Measurements from ENCODE around the gene ANK3. TPM values are rescaled to one million over a fixed set of nuclear protein-coding genes. Genes with fewer than 3 reads are reported as not detected.

Gene ANK3
- total and polyA plus RNA-seq, 2 experiments from 2014 or later = 46.5 to 85.2 TPM

- TF ChIP-seq, protein P1, sequence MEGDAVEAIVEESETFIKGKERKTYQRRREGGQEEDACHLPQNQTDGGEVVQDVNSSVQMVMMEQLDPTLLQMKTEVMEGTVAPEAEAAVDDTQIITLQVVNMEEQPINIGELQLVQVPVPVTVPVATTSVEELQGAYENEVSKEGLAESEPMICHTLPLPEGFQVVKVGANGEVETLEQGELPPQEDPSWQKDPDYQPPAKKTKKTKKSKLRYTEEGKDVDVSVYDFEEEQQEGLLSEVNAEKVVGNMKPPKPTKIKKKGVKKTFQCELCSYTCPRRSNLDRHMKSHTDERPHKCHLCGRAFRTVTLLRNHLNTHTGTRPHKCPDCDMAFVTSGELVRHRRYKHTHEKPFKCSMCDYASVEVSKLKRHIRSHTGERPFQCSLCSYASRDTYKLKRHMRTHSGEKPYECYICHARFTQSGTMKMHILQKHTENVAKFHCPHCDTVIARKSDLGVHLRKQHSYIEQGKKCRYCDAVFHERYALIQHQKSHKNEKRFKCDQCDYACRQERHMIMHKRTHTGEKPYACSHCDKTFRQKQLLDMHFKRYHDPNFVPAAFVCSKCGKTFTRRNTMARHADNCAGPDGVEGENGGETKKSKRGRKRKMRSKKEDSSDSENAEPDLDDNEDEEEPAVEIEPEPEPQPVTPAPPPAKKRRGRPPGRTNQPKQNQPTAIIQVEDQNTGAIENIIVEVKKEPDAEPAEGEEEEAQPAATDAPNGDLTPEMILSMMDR (conservative IDR thresholded peaks at IDR 0.05; ENCODE audit: low read depth in 2 of 2) = no peak
- TF ChIP-seq REST (IDR thresholded peaks at IDR 0.05; ENCODE audit: unreplicated experiment) (no peak), NANOG (IDR thresholded peaks at IDR 0.05; ENCODE audit: borderline replicate concordance) (no peak), ZNF114 (CRISPR knock-in tag; IDR thresholded peaks at IDR 0.05) (no peak)
Measured at GRCh38 chr10:60331886-60332285, 57.8 kb downstream of the ANK3 start (continued).

- peaks cover 2% of the 10 kb centered on the region for H3K27me3 Mint-ChIP-seq (ENCODE audit: insufficient read depth, low read depth, poor library complexity)
- no peak for TF ChIP-seq CREB1 (CRISPR knock-in tag; IDR thresholded peaks at IDR 0.05; ENCODE audit: low read depth)
- no peak for TF ChIP-seq POLR2AphosphoS5 (IDR thresholded peaks at IDR 0.05; ENCODE audit: low read depth)
- TF ChIP-seq, protein P2, sequence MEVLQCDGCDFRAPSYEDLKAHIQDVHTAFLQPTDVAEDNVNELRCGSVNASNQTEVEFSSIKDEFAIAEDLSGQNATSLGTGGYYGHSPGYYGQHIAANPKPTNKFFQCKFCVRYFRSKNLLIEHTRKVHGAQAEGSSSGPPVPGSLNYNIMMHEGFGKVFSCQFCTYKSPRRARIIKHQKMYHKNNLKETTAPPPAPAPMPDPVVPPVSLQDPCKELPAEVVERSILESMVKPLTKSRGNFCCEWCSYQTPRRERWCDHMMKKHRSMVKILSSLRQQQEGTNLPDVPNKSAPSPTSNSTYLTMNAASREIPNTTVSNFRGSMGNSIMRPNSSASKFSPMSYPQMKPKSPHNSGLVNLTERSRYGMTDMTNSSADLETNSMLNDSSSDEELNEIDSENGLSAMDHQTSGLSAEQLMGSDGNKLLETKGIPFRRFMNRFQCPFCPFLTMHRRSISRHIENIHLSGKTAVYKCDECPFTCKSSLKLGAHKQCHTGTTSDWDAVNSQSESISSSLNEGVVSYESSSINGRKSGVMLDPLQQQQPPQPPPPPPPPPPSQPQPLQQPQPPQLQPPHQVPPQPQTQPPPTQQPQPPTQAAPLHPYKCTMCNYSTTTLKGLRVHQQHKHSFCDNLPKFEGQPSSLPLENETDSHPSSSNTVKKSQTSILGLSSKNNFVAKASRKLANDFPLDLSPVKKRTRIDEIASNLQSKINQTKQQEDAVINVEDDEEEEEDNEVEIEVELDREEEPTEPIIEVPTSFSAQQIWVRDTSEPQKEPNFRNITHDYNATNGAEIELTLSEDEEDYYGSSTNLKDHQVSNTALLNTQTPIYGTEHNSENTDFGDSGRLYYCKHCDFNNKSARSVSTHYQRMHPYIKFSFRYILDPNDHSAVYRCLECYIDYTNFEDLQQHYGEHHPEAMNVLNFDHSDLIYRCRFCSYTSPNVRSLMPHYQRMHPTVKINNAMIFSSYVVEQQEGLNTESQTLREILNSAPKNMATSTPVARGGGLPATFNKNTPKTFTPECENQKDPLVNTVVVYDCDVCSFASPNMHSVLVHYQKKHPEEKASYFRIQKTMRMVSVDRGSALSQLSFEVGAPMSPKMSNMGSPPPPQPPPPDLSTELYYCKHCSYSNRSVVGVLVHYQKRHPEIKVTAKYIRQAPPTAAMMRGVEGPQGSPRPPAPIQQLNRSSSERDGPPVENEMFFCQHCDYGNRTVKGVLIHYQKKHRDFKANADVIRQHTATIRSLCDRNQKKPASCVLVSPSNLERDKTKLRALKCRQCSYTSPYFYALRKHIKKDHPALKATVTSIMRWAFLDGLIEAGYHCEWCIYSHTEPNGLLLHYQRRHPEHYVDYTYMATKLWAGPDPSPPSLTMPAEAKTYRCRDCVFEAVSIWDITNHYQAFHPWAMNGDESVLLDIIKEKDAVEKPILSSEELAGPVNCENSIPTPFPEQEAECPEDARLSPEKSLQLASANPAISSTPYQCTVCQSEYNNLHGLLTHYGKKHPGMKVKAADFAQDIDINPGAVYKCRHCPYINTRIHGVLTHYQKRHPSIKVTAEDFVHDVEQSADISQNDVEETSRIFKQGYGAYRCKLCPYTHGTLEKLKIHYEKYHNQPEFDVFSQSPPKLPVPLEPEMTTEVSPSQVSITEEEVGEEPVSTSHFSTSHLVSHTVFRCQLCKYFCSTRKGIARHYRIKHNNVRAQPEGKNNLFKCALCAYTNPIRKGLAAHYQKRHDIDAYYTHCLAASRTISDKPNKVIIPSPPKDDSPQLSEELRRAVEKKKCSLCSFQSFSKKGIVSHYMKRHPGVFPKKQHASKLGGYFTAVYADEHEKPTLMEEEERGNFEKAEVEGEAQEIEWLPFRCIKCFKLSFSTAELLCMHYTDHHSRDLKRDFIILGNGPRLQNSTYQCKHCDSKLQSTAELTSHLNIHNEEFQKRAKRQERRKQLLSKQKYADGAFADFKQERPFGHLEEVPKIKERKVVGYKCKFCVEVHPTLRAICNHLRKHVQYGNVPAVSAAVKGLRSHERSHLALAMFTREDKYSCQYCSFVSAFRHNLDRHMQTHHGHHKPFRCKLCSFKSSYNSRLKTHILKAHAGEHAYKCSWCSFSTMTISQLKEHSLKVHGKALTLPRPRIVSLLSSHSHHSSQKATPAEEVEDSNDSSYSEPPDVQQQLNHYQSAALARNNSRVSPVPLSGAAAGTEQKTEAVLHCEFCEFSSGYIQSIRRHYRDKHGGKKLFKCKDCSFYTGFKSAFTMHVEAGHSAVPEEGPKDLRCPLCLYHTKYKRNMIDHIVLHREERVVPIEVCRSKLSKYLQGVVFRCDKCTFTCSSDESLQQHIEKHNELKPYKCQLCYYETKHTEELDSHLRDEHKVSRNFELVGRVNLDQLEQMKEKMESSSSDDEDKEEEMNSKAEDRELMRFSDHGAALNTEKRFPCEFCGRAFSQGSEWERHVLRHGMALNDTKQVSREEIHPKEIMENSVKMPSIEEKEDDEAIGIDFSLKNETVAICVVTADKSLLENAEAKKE (CRISPR knock-in tag; IDR thresholded peaks at IDR 0.05) = no peak
- TF ChIP-seq NANOG (IDR thresholded peaks at IDR 0.05; ENCODE audit: borderline replicate concordance) = no peak
- TF ChIP-seq, protein P1 (conservative IDR thresholded peaks at IDR 0.05; ENCODE audit: low read depth in 2 of 2) = no peak
- no peak for TF ChIP-seq ZNF331 (CRISPR knock-in tag; IDR thresholded peaks at IDR 0.05; ENCODE audit: low read depth)
- TF ChIP-seq EZH2 (IDR thresholded peaks at IDR 0.05; ENCODE audit: low read depth, unreplicated experiment) = no peak
- no peak for TF ChIP-seq JUNB (IDR thresholded peaks at IDR 0.05; ENCODE audit: unreplicated experiment)
- TF ChIP-seq ZNF114 (CRISPR knock-in tag; IDR thresholded peaks at IDR 0.05) = no peak
- no peak for TF ChIP-seq STAT1 (IDR thresholded peaks at IDR 0.05; ENCODE audit: unreplicated experiment)
Measured at GRCh38 chr10:60323162-60323561, 66.5 kb downstream of the ANK3 start.

More at GRCh38 chr10:60323162-60323561, 66.5 kb downstream of the ANK3 start:
- Mint-ChIP-seq H3K4me1 (peaks cover 6% of the 10 kb centered on the region; the same call in 2 of the 3 replicates), H3K36me3 (ENCODE audit: low read depth) (no peaks in the 10 kb centered on the region), H3K9me3 (no peaks in the 10 kb centered on the region), H3K4me3 (no peak overlapping the region), H3K27ac (no peak overlapping the region)
- Histone ChIP-seq H3K9me2 (ENCODE audit: insufficient read depth) (no peaks in the 10 kb centered on the region), H3K27ac (ENCODE audit: low read depth) (no peak overlapping the region), H3F3A (replicated peaks; ENCODE audit: low read depth) (no peaks in the 10 kb centered on the region), H3K4me3 (no peak overlapping the region), H4K20me1 (replicated peaks; ENCODE audit: insufficient read depth) (no peaks in the 10 kb centered on the region), H3K4me2 (no peak overlapping the region), H2AFZ (no peak overlapping the region), H3K4me1 (ENCODE audit: insufficient read depth) (0 out of 2 replicates have a peak, but pooled peaks cover 9% of the 10 kb centered on the region), H3K27me3 (ENCODE audit: insufficient read depth) (no peaks in the 10 kb centered on the region), H3K79me2 (replicated peaks; ENCODE audit: insufficient read depth) (no peaks in the 10 kb centered on the region), H3K36me3 (ENCODE audit: insufficient read depth) (no peaks in the 10 kb centered on the region)
- DNase-seq (ENCODE audit: low spot score) (no peak), ATAC-seq (no peak)

Measured in GM23338 (cell line).